HepG2 (cell line): ENCODE results near the gene PLEKHG2. TPM values are rescaled to one million over a fixed set of nuclear protein-coding genes. Genes with fewer than 3 reads are reported as not detected.

Experiments
- AFF4 ChIP-seq: sonication (generic); formaldehyde crosslinking; IDR thresholded peaks from 2 replicates; pipeline ENCODE4 v1.4.0; 2020; ENCODE audit warnings: missing genetic modification reagents
- ATF7-NPFF ChIP-seq: sonication (generic); formaldehyde crosslinking; IDR thresholded peaks from 2 replicates; pipeline ENCODE4 v1.8.1; 2023; ENCODE audit warnings: mild to moderate bottlenecking, low read depth, missing genetic modification reagents, moderate library complexity
- JUND ChIP-seq: sonication (generic); formaldehyde crosslinking; IDR thresholded peaks from 2 replicates; pipeline ENCODE4 v1.8.0; 2022; ENCODE audit warnings: mild to moderate bottlenecking, missing genetic modification reagents
- MAFG ChIP-seq: sonication (generic); formaldehyde crosslinking; IDR thresholded peaks from 2 replicates; pipeline ENCODE4 v1.5.1; 2020; ENCODE audit warnings: mild to moderate bottlenecking, missing genetic modification reagents
- MLXIP ChIP-seq: sonication (generic); formaldehyde crosslinking; IDR thresholded peaks from 2 replicates; pipeline ENCODE4 v1.9.0; 2021; ENCODE audit warnings: missing genetic modification reagents, borderline replicate concordance
- MZF1 ChIP-seq: sonication (generic); formaldehyde crosslinking; IDR thresholded peaks from 2 replicates; pipeline ENCODE4 v1.8.1; 2023; ENCODE audit warnings: mild to moderate bottlenecking, missing genetic modification reagents, borderline replicate concordance
- PAF1 ChIP-seq: IDR thresholded peaks from 2 replicates; pipeline ENCODE4 v1.6.1; 2016; ENCODE audit warnings: missing genetic modification reagents, missing compliant biosample characterization
- PBX3 ChIP-seq: sonication (generic); formaldehyde crosslinking; IDR thresholded peaks from 2 replicates; pipeline ENCODE4 v1.8.1; 2023; ENCODE audit warnings: missing genetic modification reagents, inconsistent platforms, borderline replicate concordance
- PHF8 ChIP-seq: sonication (generic); formaldehyde crosslinking; IDR thresholded peaks from 2 replicates; pipeline ENCODE4 v1.5.0; 2020; ENCODE audit warnings: missing genetic modification reagents
- POLR2AphosphoS2 ChIP-seq: IDR thresholded peaks from 2 replicates; pipeline ENCODE4 v1.6.1; 2011; ENCODE audit warnings: low read depth, low read length, improper control_type of control experiment
- RBFOX2 ChIP-seq: fragments of 200-400 bp; formaldehyde crosslinking; IDR thresholded peaks from 2 replicates; pipeline ENCODE4 v1.6.1; 2017; ENCODE audit warnings: low read depth, mild to moderate bottlenecking, low read length
- TFDP2 ChIP-seq: sonication (generic); formaldehyde crosslinking; IDR thresholded peaks from 2 replicates; pipeline ENCODE4 v1.4.0; 2020; ENCODE audit warnings: missing genetic modification reagents
- YY1 ChIP-seq: IDR thresholded peaks from 2 replicates; pipeline ENCODE4 v1.6.1; 2011; ENCODE audit warnings: low read length, low read depth, moderate library complexity, mild to moderate bottlenecking; ENCODE audit not compliant: insufficient read depth, insufficient replicate concordance
- ZBTB14 ChIP-seq: sonication (generic); formaldehyde crosslinking; IDR thresholded peaks from 2 replicates; pipeline ENCODE4 v1.4.0; 2020; ENCODE audit warnings: missing genetic modification reagents
- ZBTB38 ChIP-seq: sonication (generic); formaldehyde crosslinking; IDR thresholded peaks from 2 replicates; pipeline ENCODE4 v1.5.1; 2020; ENCODE audit warnings: mild to moderate bottlenecking, missing genetic modification reagents
- ZNF180 ChIP-seq: sonication (generic); formaldehyde crosslinking; IDR thresholded peaks from 2 replicates; pipeline ENCODE4 v1.4.0; 2020; ENCODE audit warnings: low read depth, missing genetic modification reagents, borderline replicate concordance
- ZNF253 ChIP-seq: sonication (generic); formaldehyde crosslinking; IDR thresholded peaks from 2 replicates; pipeline ENCODE4 v1.8.0; 2022; ENCODE audit warnings: mild to moderate bottlenecking, missing genetic modification reagents, borderline replicate concordance
- ZNF567 ChIP-seq: sonication (generic); formaldehyde crosslinking; IDR thresholded peaks from 2 replicates; pipeline ENCODE4 v1.8.1; 2023; ENCODE audit warnings: mild to moderate bottlenecking, missing genetic modification reagents, borderline replicate concordance
- polyA plus RNA-seq, 8 experiments: library from polyadenylated mRNA; depleted of rRNA in 3 of 8; stranded (reverse) in 7 of 8; unstranded in 1 of 8; fragments of >200 nt; fragmentation: Illumina TruSeq in 4 of 8; extraction: Trizol in 4 of 8; gene quantifications; 2 replicates each; pipeline versions ENCODE4 v1.2.1 to v1.2.3, GENCODE V29; 2011 to 2016; ENCODE audit warnings: low read depth in 4 of 8, missing spikeins in 1 of 8, mixed read lengths in 1 of 8; ENCODE audit not compliant: insufficient read depth in 1 of 8
- total RNA-seq, 5 experiments: library from RNA; depleted of rRNA; stranded (reverse); fragments of >200 nt; fragmentation: Illumina TruSeq; extraction: Trizol; gene quantifications; 2 replicates each; pipeline ENCODE4 v1.2.3, GENCODE V29; 2016; ENCODE audit warnings: low read depth in 1 of 5

Gene PLEKHG2
- total and polyA plus RNA-seq, 2 of the 13 experiments (the other 11 are each of a cell fraction or from before 2014, with no cell fraction given) = 3.6 to 6.8 TPM

- peak; percentile 87 for TF ChIP-seq RBFOX2
- no peak for TF ChIP-seq MZF1 (CRISPR knock-in tag)
- TF ChIP-seq AFF4 (CRISPR knock-in tag) = no peak
- no peak for TF ChIP-seq MAFG (CRISPR knock-in tag)
- TF ChIP-seq PHF8 = 0 out of 2 replicates have a peak, but pooled peaks have one; percentile 19
- no peak; the same call in 1 of the 2 replicates for TF ChIP-seq POLR2AphosphoS2
- peak; percentile 65; the same call in 1 of the 2 replicates for TF ChIP-seq JUND (CRISPR knock-in tag)
- TF ChIP-seq ZNF180 (CRISPR knock-in tag) = no peak
- TF ChIP-seq ATF7-NPFF = no peak
- no peak for TF ChIP-seq PBX3 (CRISPR knock-in tag)
- TF ChIP-seq PAF1 = peak; percentile 62; the same call in 1 of the 2 replicates
- TF ChIP-seq TFDP2 = no peak
- TF ChIP-seq YY1 = no peak
- TF ChIP-seq ZNF567 (CRISPR knock-in tag) = no peak; the same call in 1 of the 2 replicates
- peak; percentile 70; the same call in 1 of the 2 replicates for TF ChIP-seq ZBTB14 (CRISPR knock-in tag)
- TF ChIP-seq ZNF253 = no peak
- no peak for TF ChIP-seq ZBTB38 (CRISPR knock-in tag)
- TF ChIP-seq MLXIP (CRISPR knock-in tag) = no peak
Measured at GRCh38 chr19:39409208-39410016, 3.1 kb upstream of the PLEKHG2 start (continued).
